Measurements from ENCODE around the gene IMMP2L.

IMMP2L gene

GRCh38 chr7:111202321-111202720, 360.0 kb downstream of the IMMP2L start:
- no peak for DNase-seq

GRCh38 chr7:111199643-111200042, 362.6 kb downstream of the IMMP2L start:
- no peak for DNase-seq

- peak; percentile 98 for DNase-seq
These were observed 364.0 kb downstream of the IMMP2L start for GRCh38 chr7:111198255-111198654.

- no peak for DNase-seq
These were observed 365.6 kb downstream of the IMMP2L start for GRCh38 chr7:111196655-111197054.

- no peak for DNase-seq
These were observed 369.5 kb downstream of the IMMP2L start for GRCh38 chr7:111192614-111193413.

- DNase-seq: no peak
These were observed 371.5 kb downstream of the IMMP2L start for GRCh38 chr7:111190804-111191203.

- no peak for DNase-seq
These were observed 377.3 kb downstream of the IMMP2L start for GRCh38 chr7:111184987-111185386.

GRCh38 chr7:111183321-111183720, 379.0 kb downstream of the IMMP2L start:
- no peak for DNase-seq

GRCh38 chr7:111180338-111180737, 382.0 kb downstream of the IMMP2L start:
- DNase-seq: no peak

- no peak for DNase-seq
These were observed 386.3 kb downstream of the IMMP2L start for GRCh38 chr7:111175908-111176441.

GRCh38 chr7:111174510-111174909, 387.8 kb downstream of the IMMP2L start:
- no peak for DNase-seq

- DNase-seq: no peak
These were observed 388.3 kb downstream of the IMMP2L start for GRCh38 chr7:111173990-111174389.

- DNase-seq: no peak
These were observed 388.8 kb downstream of the IMMP2L start for GRCh38 chr7:111173528-111173927.

- DNase-seq: peak; percentile 11
These were observed 389.6 kb downstream of the IMMP2L start for GRCh38 chr7:111172564-111173257.

GRCh38 chr7:111168182-111168581, 394.1 kb downstream of the IMMP2L start:
- DNase-seq: peak; percentile 53

GRCh38 chr7:111164442-111164841, 397.9 kb downstream of the IMMP2L start:
- no peak for DNase-seq

GRCh38 chr7:111162692-111163091, 399.6 kb downstream of the IMMP2L start:
- no peak for DNase-seq

GRCh38 chr7:111160297-111160696, 402.0 kb downstream of the IMMP2L start:
- DNase-seq: no peak

- peak; percentile 59 for DNase-seq
These were observed 402.9 kb downstream of the IMMP2L start for GRCh38 chr7:111159426-111159825.

GRCh38 chr7:111150709-111151108, 411.6 kb downstream of the IMMP2L start:
- no peak for DNase-seq

- DNase-seq: no peak
These were observed 414.4 kb downstream of the IMMP2L start for GRCh38 chr7:111147708-111148533.

GRCh38 chr7:111146136-111146535, 416.2 kb downstream of the IMMP2L start:
- peak; percentile 17 for DNase-seq

GRCh38 chr7:111145472-111145871, 416.8 kb downstream of the IMMP2L start:
- no peak for DNase-seq

Measured in fibroblast of skin of scalp (primary cell).